ENCODE measurements around the gene FERMT2.

GRCh38 chr14:52998376-52999015 is 47.6 kb upstream of the FERMT2 start:
- TF ChIP-seq, protein P1, sequence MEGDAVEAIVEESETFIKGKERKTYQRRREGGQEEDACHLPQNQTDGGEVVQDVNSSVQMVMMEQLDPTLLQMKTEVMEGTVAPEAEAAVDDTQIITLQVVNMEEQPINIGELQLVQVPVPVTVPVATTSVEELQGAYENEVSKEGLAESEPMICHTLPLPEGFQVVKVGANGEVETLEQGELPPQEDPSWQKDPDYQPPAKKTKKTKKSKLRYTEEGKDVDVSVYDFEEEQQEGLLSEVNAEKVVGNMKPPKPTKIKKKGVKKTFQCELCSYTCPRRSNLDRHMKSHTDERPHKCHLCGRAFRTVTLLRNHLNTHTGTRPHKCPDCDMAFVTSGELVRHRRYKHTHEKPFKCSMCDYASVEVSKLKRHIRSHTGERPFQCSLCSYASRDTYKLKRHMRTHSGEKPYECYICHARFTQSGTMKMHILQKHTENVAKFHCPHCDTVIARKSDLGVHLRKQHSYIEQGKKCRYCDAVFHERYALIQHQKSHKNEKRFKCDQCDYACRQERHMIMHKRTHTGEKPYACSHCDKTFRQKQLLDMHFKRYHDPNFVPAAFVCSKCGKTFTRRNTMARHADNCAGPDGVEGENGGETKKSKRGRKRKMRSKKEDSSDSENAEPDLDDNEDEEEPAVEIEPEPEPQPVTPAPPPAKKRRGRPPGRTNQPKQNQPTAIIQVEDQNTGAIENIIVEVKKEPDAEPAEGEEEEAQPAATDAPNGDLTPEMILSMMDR (IDR thresholded peaks at IDR 0.05) = no peak
- TF ChIP-seq POLR2AphosphoS5 (IDR thresholded peaks at IDR 0.05; ENCODE audit: low read depth, low read length) (no peak), SIN3A (IDR thresholded peaks at IDR 0.05; ENCODE audit: borderline replicate concordance, insufficient read depth, low read depth, low read length) (no peak), TCF7L2 (IDR thresholded peaks at IDR 0.05; ENCODE audit: low read depth, low read length) (no peak)
- TF ChIP-seq, protein P2, sequence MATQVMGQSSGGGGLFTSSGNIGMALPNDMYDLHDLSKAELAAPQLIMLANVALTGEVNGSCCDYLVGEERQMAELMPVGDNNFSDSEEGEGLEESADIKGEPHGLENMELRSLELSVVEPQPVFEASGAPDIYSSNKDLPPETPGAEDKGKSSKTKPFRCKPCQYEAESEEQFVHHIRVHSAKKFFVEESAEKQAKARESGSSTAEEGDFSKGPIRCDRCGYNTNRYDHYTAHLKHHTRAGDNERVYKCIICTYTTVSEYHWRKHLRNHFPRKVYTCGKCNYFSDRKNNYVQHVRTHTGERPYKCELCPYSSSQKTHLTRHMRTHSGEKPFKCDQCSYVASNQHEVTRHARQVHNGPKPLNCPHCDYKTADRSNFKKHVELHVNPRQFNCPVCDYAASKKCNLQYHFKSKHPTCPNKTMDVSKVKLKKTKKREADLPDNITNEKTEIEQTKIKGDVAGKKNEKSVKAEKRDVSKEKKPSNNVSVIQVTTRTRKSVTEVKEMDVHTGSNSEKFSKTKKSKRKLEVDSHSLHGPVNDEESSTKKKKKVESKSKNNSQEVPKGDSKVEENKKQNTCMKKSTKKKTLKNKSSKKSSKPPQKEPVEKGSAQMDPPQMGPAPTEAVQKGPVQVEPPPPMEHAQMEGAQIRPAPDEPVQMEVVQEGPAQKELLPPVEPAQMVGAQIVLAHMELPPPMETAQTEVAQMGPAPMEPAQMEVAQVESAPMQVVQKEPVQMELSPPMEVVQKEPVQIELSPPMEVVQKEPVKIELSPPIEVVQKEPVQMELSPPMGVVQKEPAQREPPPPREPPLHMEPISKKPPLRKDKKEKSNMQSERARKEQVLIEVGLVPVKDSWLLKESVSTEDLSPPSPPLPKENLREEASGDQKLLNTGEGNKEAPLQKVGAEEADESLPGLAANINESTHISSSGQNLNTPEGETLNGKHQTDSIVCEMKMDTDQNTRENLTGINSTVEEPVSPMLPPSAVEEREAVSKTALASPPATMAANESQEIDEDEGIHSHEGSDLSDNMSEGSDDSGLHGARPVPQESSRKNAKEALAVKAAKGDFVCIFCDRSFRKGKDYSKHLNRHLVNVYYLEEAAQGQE (IDR thresholded peaks at IDR 0.05; ENCODE audit: insufficient read depth in 1 of 2, low read depth in 2 of 2, low read length in 1 of 2) = no peak
